ENCODE data around the gene NR4A2.

DNA sequence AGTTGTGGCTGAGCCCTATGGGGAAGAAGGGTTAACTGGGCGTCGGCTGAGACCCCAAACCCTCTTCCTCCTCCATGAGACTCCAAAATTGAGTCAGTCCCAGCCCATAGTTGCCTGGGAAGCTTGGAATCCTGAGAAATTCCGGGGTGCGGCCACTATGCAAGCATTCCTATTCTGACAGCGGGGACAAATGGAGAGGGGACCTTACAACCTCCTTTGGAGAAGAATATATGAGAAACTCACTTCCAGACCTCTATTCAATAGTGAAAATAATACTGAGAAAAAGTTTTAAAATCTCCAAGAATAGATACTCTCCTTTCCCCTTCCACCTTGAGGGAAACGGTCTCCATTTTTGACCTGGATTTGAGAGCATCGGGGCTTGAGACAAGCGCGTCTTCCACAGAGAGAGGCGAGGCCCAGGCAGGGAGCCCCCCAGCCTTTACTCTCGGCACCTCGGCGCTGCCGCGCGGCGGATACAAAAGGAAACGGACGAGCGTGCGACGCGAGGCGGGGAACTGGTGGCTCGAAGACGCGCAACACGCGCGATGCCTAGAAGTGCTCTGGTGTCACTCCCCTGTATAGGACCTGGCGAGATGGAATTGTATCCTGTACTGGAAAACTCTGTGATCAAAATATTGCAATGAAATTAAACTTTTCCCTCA is 11.1 kb downstream of the NR4A2 start:
- TF ChIP-seq CTCF (IDR thresholded peaks at IDR 0.05 in 4 of 5, conservative IDR thresholded peaks at IDR 0.05 in 1 of 5): no peak
- TF ChIP-seq POLR2A (IDR thresholded peaks at IDR 0.05): no peak

Measured in gastrocnemius medialis (tissue), 4 donors.